H1 (cell line): ENCODE measurements around the gene SPOCK1. TPM values are rescaled to one million over a fixed set of nuclear protein-coding genes. Genes with fewer than 3 reads are reported as not detected.

Experiments used
- CTCF ChIA-PET: fragments of 300-600 bp; sonication (Branson Sonifier 250); formaldehyde crosslinking; loops from one replicate; lab custom pipeline; 2021; ENCODE audit not compliant: partially characterized antibody; lab: Charles Lee
- POLR2A ChIA-PET: fragments of 300-600 bp; sonication (Branson Sonifier 250); formaldehyde crosslinking; loops from one replicate; lab custom pipeline; 2021; ENCODE audit warnings: inconsistent platforms; ENCODE audit not compliant: partially characterized antibody; lab: Charles Lee
- DNase-seq, 2 experiments: peaks; one replicate each; pipeline versions ENCODE4 v3.0.0 to v3.0.0-alpha.2; 2010 to 2022; ENCODE audit warnings: low spot score in 2 of 2, low read depth in 1 of 2, mixed read lengths in 1 of 2
- FAIRE-seq: peaks from 2 replicates; lab custom pipeline; 2011; peaks lifted over from hg19 to GRCh38; lab: Jason Lieb, UNC
- H2AFZ ChIP-seq: 2 replicates; pipeline ENCODE4 v1.8.1; 2012; ENCODE audit warnings: low read length, inconsistent platforms
- H2AK5ac ChIP-seq: 2 replicates; pipeline ENCODE4 v1.6.1; 2013; ENCODE audit warnings: low read depth, low read length
- H2BK120ac ChIP-seq: replicated peaks from 2 replicates; pipeline ENCODE3; 2013; ENCODE audit warnings: low read depth, low read length, inconsistent platforms
- H2BK12ac ChIP-seq: 2 replicates; pipeline ENCODE4 v1.6.1; 2013; ENCODE audit warnings: low read depth, low read length
- H2BK15ac ChIP-seq: 2 replicates; pipeline ENCODE4 v1.6.1; 2013; ENCODE audit warnings: low read length
- H2BK20ac ChIP-seq: 2 replicates; pipeline ENCODE4 v1.6.1; 2013; ENCODE audit warnings: low read length
- H2BK5ac ChIP-seq: 2 replicates; pipeline ENCODE4 v1.6.1; 2013; ENCODE audit warnings: low read depth, low read length
- H3K14ac ChIP-seq: 2 replicates; pipeline ENCODE4 v1.6.1; 2013; ENCODE audit warnings: inconsistent platforms; ENCODE audit not compliant: insufficient read length
- H3K18ac ChIP-seq: 2 replicates; pipeline ENCODE4 v1.6.1; 2013; ENCODE audit warnings: low read length; ENCODE audit errors: extremely low read depth
- H3K23ac ChIP-seq: 2 replicates; pipeline ENCODE4 v1.6.1; 2013; ENCODE audit warnings: inconsistent platforms; ENCODE audit not compliant: insufficient read length
- H3K23me2 ChIP-seq: 2 replicates; pipeline ENCODE4 v1.6.1; 2013; ENCODE audit warnings: low read depth, low read length
- H3K27ac ChIP-seq: 2 replicates; pipeline ENCODE4 v1.6.1; 2011; ENCODE audit warnings: low read depth, low read length, inconsistent platforms
- H3K27me3 ChIP-seq, 4 experiments: replicated peaks in 1 of 4; 1 replicate in 1 of 4; 2 replicates in 3 of 4; pipeline versions ENCODE4 v1.6.1 to v1.8.1; 2011 to 2013; ENCODE audit warnings: low read length in 3 of 4, mild to moderate bottlenecking in 3 of 4, inconsistent platforms in 2 of 4, mixed read lengths in 2 of 4, moderate library complexity in 1 of 4; ENCODE audit not compliant: control insufficient read depth in 3 of 4, insufficient read depth in 3 of 4; ENCODE audit errors: extremely low read depth in 1 of 4
- H3K36me3 ChIP-seq, 4 experiments: 2 replicates each; pipeline versions ENCODE4 v1.6.1 to v1.8.1; 2011 to 2013; ENCODE audit warnings: mild to moderate bottlenecking in 4 of 4, low read length in 3 of 4, moderate library complexity in 2 of 4, control low read depth in 1 of 4, inconsistent platforms in 1 of 4; ENCODE audit not compliant: insufficient read depth in 4 of 4, control insufficient read depth in 2 of 4
- H3K4ac ChIP-seq: replicated peaks from 2 replicates; pipeline ENCODE3; 2013; ENCODE audit warnings: low read length, low read depth, mixed read lengths, inconsistent platforms; ENCODE audit not compliant: insufficient read length
- H3K4me1 ChIP-seq, 4 experiments: replicated peaks in 1 of 4; 1 replicate in 1 of 4; 2 replicates in 3 of 4; pipeline versions ENCODE4 v1.6.1 to v1.8.1; 2011 to 2013; ENCODE audit warnings: low read length in 3 of 4, inconsistent platforms in 2 of 4, mixed read lengths in 1 of 4; ENCODE audit not compliant: insufficient read depth in 4 of 4, control insufficient read depth in 3 of 4
- H3K4me2 ChIP-seq, 2 experiments: 2 replicates each; pipeline versions ENCODE4 v1.6.1 to v1.8.1; 2011 to 2013; ENCODE audit warnings: low read depth in 2 of 2, low read length in 2 of 2, control low read depth in 1 of 2, inconsistent platforms in 1 of 2, mild to moderate bottlenecking in 1 of 2; ENCODE audit not compliant: insufficient read depth in 1 of 2
- H3K4me3 ChIP-seq, 4 experiments: fragments of 200-600, 300-600 bp in 1 of 4; sonication (generic), shearing (Covaris generic), sonication (Bioruptor Twin) in 1 of 4; 2 replicates each; pipeline versions ENCODE4 v1.5.1 to v1.8.1; 2011 to 2016; ENCODE audit warnings: low read length in 4 of 4, low read depth in 3 of 4, control low read depth in 2 of 4, inconsistent platforms in 2 of 4, mild to moderate bottlenecking in 2 of 4, mixed read lengths in 1 of 4, moderate library complexity in 1 of 4; ENCODE audit not compliant: insufficient read depth in 2 of 4; ENCODE audit errors: extremely low read depth in 1 of 4
- H3K56ac ChIP-seq: replicated peaks from 2 replicates; pipeline ENCODE3; 2013; ENCODE audit warnings: low read depth, mild to moderate bottlenecking, mixed read lengths, low read length, inconsistent platforms; ENCODE audit not compliant: insufficient read length
- H3K79me1 ChIP-seq: 2 replicates; pipeline ENCODE4 v1.6.1; 2013; ENCODE audit warnings: low read depth, low read length, control low read depth
- H3K79me2 ChIP-seq, 2 experiments: 2 replicates each; pipeline versions ENCODE4 v1.6.1 to v1.8.1; 2012 to 2013; ENCODE audit warnings: low read length in 2 of 2, mild to moderate bottlenecking in 2 of 2, inconsistent platforms in 1 of 2; ENCODE audit not compliant: insufficient read depth in 2 of 2, control insufficient read depth in 1 of 2
- H3K9ac ChIP-seq, 4 experiments: replicated peaks in 1 of 4; 1 replicate in 1 of 4; 2 replicates in 3 of 4; pipeline versions ENCODE4 v1.6.1 to v1.8.1; 2011 to 2013; ENCODE audit warnings: low read depth in 3 of 4, low read length in 3 of 4, control low read depth in 2 of 4, mild to moderate bottlenecking in 2 of 4, moderate library complexity in 2 of 4, inconsistent platforms in 1 of 4; ENCODE audit errors: extremely low read depth in 1 of 4
- H3K9me3 ChIP-seq, 2 experiments: 2 replicates each; pipeline versions ENCODE4 v1.6.1 to v1.8.1; 2012 to 2013; ENCODE audit warnings: mild to moderate bottlenecking in 2 of 2, moderate library complexity in 2 of 2, control low read depth in 1 of 2, inconsistent platforms in 1 of 2, low read depth in 1 of 2, low read length in 1 of 2, mixed read lengths in 1 of 2; ENCODE audit not compliant: insufficient read depth in 2 of 2
- H4K20me1 ChIP-seq, 2 experiments: replicated peaks in 1 of 2; 2 replicates each; pipeline versions ENCODE3 to v1.8.1; 2011 to 2013; ENCODE audit warnings: inconsistent platforms in 2 of 2, low read length in 2 of 2, mild to moderate bottlenecking in 1 of 2; ENCODE audit not compliant: insufficient read depth in 2 of 2, control insufficient read depth in 1 of 2
- H4K5ac ChIP-seq: 2 replicates; pipeline ENCODE4 v1.6.1; 2013; ENCODE audit warnings: low read length, low read depth, mixed read lengths, inconsistent platforms; ENCODE audit not compliant: insufficient read length
- H4K8ac ChIP-seq: 2 replicates; pipeline ENCODE4 v1.8.0; 2013; ENCODE audit warnings: mild to moderate bottlenecking, moderate library complexity, low read length, inconsistent platforms; ENCODE audit not compliant: insufficient read depth; ENCODE audit errors: extremely low read depth
- H4K91ac ChIP-seq: replicated peaks from 2 replicates; pipeline ENCODE3; 2013; ENCODE audit warnings: low read length, mixed read lengths, inconsistent platforms; ENCODE audit not compliant: insufficient read length
- BRCA1 ChIP-seq: IDR thresholded peaks from 2 replicates; pipeline ENCODE4 v1.6.1; 2012; ENCODE audit warnings: low read depth, low read length, improper control_type of control experiment
- CBX5 ChIP-seq: fragments of 300-800, 300-1000 bp; sonication (generic); IDR thresholded peaks from 2 replicates; pipeline ENCODE4 v1.7.1; 2016; ENCODE audit warnings: antibody characterized with exemption, low read length, low read depth
- CHD1 ChIP-seq: IDR thresholded peaks from 2 replicates; pipeline ENCODE4 v1.6.1; 2012; ENCODE audit warnings: low read depth, low read length, improper control_type of control experiment
- KDM4A ChIP-seq: IDR thresholded peaks from one replicate; pipeline ENCODE4 v1.7.1; 2012; ENCODE audit warnings: low read depth, mild to moderate bottlenecking, moderate library complexity, low read length, inconsistent platforms; ENCODE audit not compliant: severe bottlenecking
- TBP ChIP-seq: IDR thresholded peaks from 2 replicates; pipeline ENCODE4 v1.6.1; 2011; ENCODE audit warnings: low read depth, low read length, improper control_type of control experiment
- TCF12 ChIP-seq: IDR thresholded peaks from 2 replicates; pipeline ENCODE4 v1.6.1; 2011; ENCODE audit warnings: low read depth, mild to moderate bottlenecking, low read length
- YY1 ChIP-seq: IDR thresholded peaks from 2 replicates; pipeline ENCODE4 v1.6.1; 2011; ENCODE audit warnings: low read depth, mild to moderate bottlenecking, low read length
- WGBS, 2 experiments: shearing (Covaris generic) in 1 of 2; methylation state at CpG; one replicate each; pipeline versions ENCODE4 v1.1.6 to v1.1.7; 2013 to 2015; ENCODE audit warnings: low lambda C conversion rate in 2 of 2, mixed read lengths in 2 of 2, inconsistent platforms in 1 of 2, low coverage in 1 of 2, missing lambda C conversion rate in 1 of 2; ENCODE audit not compliant: insufficient replicate concordance in 2 of 2, insufficient coverage in 1 of 2, insufficient read length in 1 of 2; ENCODE audit errors: extremely low coverage in 1 of 2, missing lambda C conversion rate in 1 of 2; 5-methylcytosine and 5-hydroxymethylcytosine counted together
- polyA plus RNA-seq, 7 experiments: library from polyadenylated mRNA; depleted of rRNA in 3 of 7; stranded (reverse) in 5 of 7; unstranded in 2 of 7; fragments of >200 nt in 5 of 7; fragments of 200-250 nt in 2 of 7; gene quantifications; 1 replicate in 5 of 7; 2 replicates in 1 of 7; 4 replicates in 1 of 7; pipeline versions ENCODE4 v1.2.1 to v1.2.3, GENCODE V29; 2011 to 2013; ENCODE audit warnings: missing spikeins in 2 of 7, mixed read lengths in 2 of 7
- total RNA-seq: library from RNA; stranded (reverse); fragmentation: NEBNext Ultra II Directional; extraction: Animal tissue kit (Norgen Biotek cat#: 25700); gene quantifications from 2 replicates; pipeline ENCODE4 v1.2.1, GENCODE V29; 2021
- TF ChIP-seq, protein P1 (sequence below): IDR thresholded peaks from 2 replicates; pipeline ENCODE4 v1.6.1; 2011; ENCODE audit warnings: low read depth, mild to moderate bottlenecking, low read length; ENCODE audit not compliant: insufficient read depth

The SPOCK1 gene
- total and polyA plus RNA-seq, 2 of the 8 experiments (the other 6 are each of a cell fraction or from before 2014, with no cell fraction given) = 6.9 to 18.1 TPM

DNA sequence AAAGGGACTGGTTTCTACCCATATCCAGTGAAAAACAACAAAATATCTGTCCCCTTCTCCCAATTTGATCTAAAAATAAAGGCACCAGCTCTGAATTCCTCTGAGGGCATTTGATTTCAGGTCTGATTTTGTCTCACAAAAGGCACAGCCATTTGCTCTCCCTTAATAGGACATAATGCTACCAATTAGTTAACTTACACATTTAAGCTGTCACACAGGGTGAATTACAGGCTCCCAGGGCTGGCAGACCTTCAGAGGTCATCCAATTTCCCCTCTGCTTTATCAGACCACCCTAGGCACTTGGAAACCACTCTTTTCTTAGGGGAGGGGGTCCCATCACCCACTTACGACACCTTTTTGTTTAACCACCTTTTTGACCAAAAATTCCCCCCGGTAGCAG is 319.9 kb downstream of the SPOCK1 start:
- no peaks in the 10 kb centered on the region for H3K79me1 ChIP-seq
- H3K27ac ChIP-seq = no peak overlapping the region
- no peak overlapping the region for H4K5ac ChIP-seq
- H3K14ac ChIP-seq = no peak overlapping the region
- no peak overlapping the region for H3K4ac ChIP-seq
- DNase-seq (no peak), FAIRE-seq (no peak)
- no peak overlapping the region for H2BK15ac ChIP-seq
- H3K4me3 ChIP-seq = no peak overlapping the region
- H2AFZ ChIP-seq = no peak overlapping the region
- WGBS, 2 experiments = 96% methylated on average over 2 of the region's 2 CpGs; no CpG with 5 or more reads in 1 of the 2 experiments
- no peaks in the 10 kb centered on the region for H3K9me3 ChIP-seq
- no peak overlapping the region for H3K23ac ChIP-seq
- H2BK12ac ChIP-seq = no peak overlapping the region
- H3K27me3 ChIP-seq = no peaks in the 10 kb centered on the region
- no peaks in the 10 kb centered on the region for H3K23me2 ChIP-seq
- H3K56ac ChIP-seq = no peak overlapping the region
- ChIA-PET POLR2A (no interaction called here), CTCF (no interaction called here)
- no peaks in the 10 kb centered on the region for H3K36me3 ChIP-seq
- no peak overlapping the region; the same call in 1 of the 2 replicates for H2BK20ac ChIP-seq
- no peak for TF ChIP-seq KDM4A
- no peak for TF ChIP-seq YY1
- TF ChIP-seq, protein P1, sequence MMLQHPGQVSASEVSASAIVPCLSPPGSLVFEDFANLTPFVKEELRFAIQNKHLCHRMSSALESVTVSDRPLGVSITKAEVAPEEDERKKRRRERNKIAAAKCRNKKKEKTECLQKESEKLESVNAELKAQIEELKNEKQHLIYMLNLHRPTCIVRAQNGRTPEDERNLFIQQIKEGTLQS = no peak
- TF ChIP-seq CHD1 = no peak
- TF ChIP-seq TCF12 = no peak
- TF ChIP-seq CBX5 = no peak
- TF ChIP-seq TBP = no peak
- TF ChIP-seq BRCA1 = no peak
- no peak overlapping the region for H4K91ac ChIP-seq
- no peak overlapping the region for H4K8ac ChIP-seq
- no peak overlapping the region for H3K9ac ChIP-seq
- no peak overlapping the region for H3K18ac ChIP-seq
- H3K4me2 ChIP-seq = no peak overlapping the region
- H2BK120ac ChIP-seq = no peak overlapping the region
- no peak overlapping the region for H2BK5ac ChIP-seq
- no peaks in the 10 kb centered on the region for H3K4me1 ChIP-seq
- no peaks in the 10 kb centered on the region for H3K79me2 ChIP-seq
- H2AK5ac ChIP-seq = no peak overlapping the region
- no peaks in the 10 kb centered on the region for H4K20me1 ChIP-seq
